WERI-Rb-1 (cell line): Measurements from ENCODE around the gene COG4.
A peak's percentile ranks its signal among the peaks of the same experiment; 100 is the strongest.

Experiments used
- DNase-seq: peaks from one replicate; pipeline ENCODE4 v3.0.0-alpha.2; 2020
- H3K27ac ChIP-seq: fragments of 250-450 bp; sonication (Bioruptor Pico); 2 replicates; pipeline ENCODE4 v1.5.1; 2020; ENCODE audit warnings: mild to moderate bottlenecking, moderate library complexity
- H3K27me3 ChIP-seq: fragments of 250-450 bp; sonication (Bioruptor Pico); 2 replicates; pipeline ENCODE4 v1.5.1; 2021; ENCODE audit warnings: mild to moderate bottlenecking, low read depth, moderate library complexity; ENCODE audit not compliant: insufficient read depth, severe bottlenecking
- H3K36me3 ChIP-seq: fragments of 250-450 bp; sonication (Bioruptor Pico); 2 replicates; pipeline ENCODE4 v1.5.1; 2020; ENCODE audit warnings: mild to moderate bottlenecking, moderate library complexity
- H3K4me3 ChIP-seq: 2 replicates; pipeline ENCODE4 v1.5.1; 2011; ENCODE audit warnings: low read depth, mild to moderate bottlenecking, control low read depth, low read length
- H3K9me3 ChIP-seq: fragments of 250-450 bp; sonication (Bioruptor Pico); 2 replicates; pipeline ENCODE4 v1.5.1; 2021; ENCODE audit warnings: mild to moderate bottlenecking, moderate library complexity; ENCODE audit not compliant: severe bottlenecking
- CTCF ChIP-seq: IDR thresholded peaks from 2 replicates; pipeline ENCODE4 v1.5.1; 2011; ENCODE audit warnings: low read depth, mild to moderate bottlenecking, control low read depth, inconsistent platforms, low read length

The COG4 gene

GRCh38 chr16:70465999-70466804 lies 57.2 kb downstream of the COG4 start:
- Histone ChIP-seq H3K27ac (no peak overlapping the region), H3K9me3 (no peaks in the 10 kb centered on the region), H3K36me3 (peaks cover 5% of the 10 kb centered on the region), H3K27me3 (no peaks in the 10 kb centered on the region), H3K4me3 (no peak overlapping the region)
- no peak for TF ChIP-seq CTCF
- DNase-seq: no peak

GRCh38 chr16:70463235-70463634 lies 60.1 kb downstream of the COG4 start:
- Histone ChIP-seq H3K9me3 (no peaks in the 10 kb centered on the region), H3K27ac (no peak overlapping the region), H3K36me3 (peaks cover 5% of the 10 kb centered on the region), H3K27me3 (no peaks in the 10 kb centered on the region), H3K4me3 (no peak overlapping the region)
- no peak for DNase-seq
- no peak for TF ChIP-seq CTCF

GRCh38 chr16:70460737-70461261 lies 62.6 kb downstream of the COG4 start:
- Histone ChIP-seq H3K4me3 (no peak overlapping the region), H3K36me3 (peaks cover 5% of the 10 kb centered on the region), H3K27ac (no peak overlapping the region), H3K9me3 (no peaks in the 10 kb centered on the region), H3K27me3 (no peaks in the 10 kb centered on the region)
- DNase-seq: no peak
- TF ChIP-seq CTCF: no peak

GRCh38 chr16:70457446-70458166 lies 65.7 kb downstream of the COG4 start:
- no peak for DNase-seq
- Histone ChIP-seq H3K36me3 (no peaks in the 10 kb centered on the region), H3K27me3 (no peaks in the 10 kb centered on the region), H3K27ac (no peak overlapping the region), H3K9me3 (no peaks in the 10 kb centered on the region), H3K4me3 (no peak overlapping the region)
- TF ChIP-seq CTCF: no peak

- Histone ChIP-seq H3K9me3 (no peaks in the 10 kb centered on the region), H3K36me3 (no peaks in the 10 kb centered on the region), H3K4me3 (no peak overlapping the region), H3K27me3 (no peaks in the 10 kb centered on the region), H3K27ac (peak overlapping the region; percentile 99)
- TF ChIP-seq CTCF: no peak
- DNase-seq: peak; percentile 62
Observed at GRCh38 chr16:70455910-70456309, 67.4 kb downstream of the COG4 start.
